HG03520 (cell line): Measurements from ENCODE around the gene SIL1.

Experiments used
- ATAC-seq: cut with Tn5 transposase; IDR thresholded peaks from one replicate; pipeline ENCODE4 v1.9.1; 2021; ENCODE audit warnings: mild to moderate bottlenecking, moderate library complexity; ENCODE audit not compliant: unreplicated experiment

SIL1 gene

DNA sequence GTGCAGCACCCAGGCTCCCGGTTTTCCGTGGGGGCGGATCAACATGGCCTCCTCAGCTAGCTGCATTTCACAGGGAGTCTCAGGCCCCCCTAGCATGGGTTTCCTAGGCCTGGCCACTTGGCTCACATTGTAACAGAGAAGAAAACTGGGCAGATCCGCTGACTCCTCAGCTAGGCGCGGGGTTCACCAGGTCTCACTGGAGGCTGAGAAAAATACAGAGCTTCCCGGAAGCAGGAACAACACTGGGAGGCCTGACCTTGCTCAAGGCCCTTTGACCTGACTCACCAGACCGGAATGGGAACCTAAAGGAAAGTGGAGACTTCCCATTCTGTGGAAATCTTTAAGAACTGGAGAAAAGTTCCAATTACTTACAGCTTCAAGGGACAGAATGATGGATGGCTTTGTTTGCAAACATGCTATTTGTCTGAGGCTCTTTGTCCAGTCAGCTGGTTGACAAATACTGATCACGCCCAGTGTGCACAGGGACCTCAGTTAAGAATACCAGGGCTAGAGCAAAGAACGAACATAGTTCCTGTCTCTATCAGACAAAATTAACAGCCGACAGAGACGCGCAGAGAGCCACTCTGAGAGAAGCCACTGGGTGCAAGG lies 234.3 kb downstream of the SIL1 start:
- ATAC-seq, result no peak

GRCh38 chr5:138962614-138963370 lies 235.4 kb downstream of the SIL1 start:
- no peak for ATAC-seq

DNA sequence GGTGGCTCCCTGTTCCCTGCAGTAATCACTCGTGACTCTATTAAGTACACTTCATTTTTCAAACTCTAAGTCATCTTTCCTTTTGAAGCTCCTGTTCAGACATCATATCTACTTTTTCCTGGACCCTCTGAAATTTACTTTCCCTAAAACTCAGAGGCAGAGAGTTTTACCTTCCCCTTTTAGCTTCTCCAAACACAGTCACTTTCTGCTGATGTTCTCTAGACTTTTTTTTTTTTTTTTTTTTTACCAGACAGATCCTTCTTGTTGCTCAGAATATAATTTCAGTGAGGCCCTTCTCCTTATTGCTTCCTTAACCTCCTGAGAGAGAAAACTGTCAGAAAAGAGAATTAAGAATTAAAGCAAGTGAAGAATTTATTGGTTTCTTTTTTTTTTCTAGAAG lies 236.4 kb downstream of the SIL1 start:
- ATAC-seq, result no peak

- no peak for ATAC-seq
Observed at GRCh38 chr5:138961221-138961620, 236.9 kb downstream of the SIL1 start.

DNA sequence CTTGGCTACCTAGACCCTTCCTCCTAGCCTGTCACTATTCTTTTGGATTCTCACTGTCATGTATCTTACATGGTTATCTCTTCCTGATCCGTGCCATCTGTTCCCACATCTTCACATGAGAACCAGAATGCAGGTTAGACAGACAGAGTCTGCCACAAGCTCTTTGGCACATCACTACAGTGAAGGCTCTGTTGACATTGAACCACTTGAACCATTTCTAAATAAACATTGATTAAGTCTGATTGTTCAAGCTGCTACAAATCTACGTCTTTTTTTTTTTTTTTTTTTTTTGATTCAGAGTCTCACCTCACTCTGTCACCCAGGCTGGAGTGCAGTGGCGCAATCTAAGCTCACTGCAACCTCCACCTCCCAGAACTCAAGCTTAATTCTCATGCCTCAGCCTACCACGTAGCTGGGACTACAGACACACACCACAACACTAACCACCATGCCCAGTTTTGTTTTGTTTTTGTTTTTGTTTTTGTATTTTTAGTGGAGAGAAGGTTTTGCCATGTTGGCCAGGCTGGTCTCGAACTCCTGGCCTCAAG lies 237.9 kb downstream of the SIL1 start:
- ATAC-seq, result no peak

- ATAC-seq, result no peak
Observed at GRCh38 chr5:138956801-138957200, 241.4 kb downstream of the SIL1 start.

- no peak for ATAC-seq
Observed at GRCh38 chr5:138955671-138956295, 242.4 kb downstream of the SIL1 start.

DNA sequence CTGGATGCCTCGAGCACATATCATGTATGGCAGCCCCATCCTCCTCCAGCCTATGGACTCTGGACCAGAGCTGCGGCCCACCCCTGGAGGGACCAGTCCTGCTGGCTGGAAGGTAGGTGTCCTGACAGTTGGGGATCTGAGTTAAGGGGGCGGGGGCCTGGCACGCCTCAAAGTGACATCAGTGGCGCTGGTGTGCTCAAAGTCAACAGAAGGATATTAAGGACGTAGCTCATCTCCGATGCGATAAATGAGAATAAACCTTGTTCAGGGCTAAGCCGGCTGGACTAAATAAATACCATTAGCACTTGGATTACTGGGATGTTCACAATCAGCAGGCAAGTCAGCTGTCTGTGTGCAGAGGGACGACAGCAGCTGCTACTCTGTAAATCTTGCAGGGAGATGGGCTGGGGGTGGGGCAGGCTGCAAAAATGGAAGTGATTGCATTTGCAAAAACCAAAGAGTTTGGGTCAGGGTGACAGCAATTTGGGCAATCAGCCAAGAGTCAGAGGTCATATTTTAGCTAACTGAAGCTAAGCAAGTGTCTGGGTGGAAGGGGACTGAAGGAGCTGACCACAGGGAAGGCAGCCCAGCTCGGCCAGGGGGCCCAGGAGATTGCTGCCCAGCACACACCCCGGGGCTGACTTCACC lies 243.0 kb downstream of the SIL1 start:
- ATAC-seq, result no peak

DNA sequence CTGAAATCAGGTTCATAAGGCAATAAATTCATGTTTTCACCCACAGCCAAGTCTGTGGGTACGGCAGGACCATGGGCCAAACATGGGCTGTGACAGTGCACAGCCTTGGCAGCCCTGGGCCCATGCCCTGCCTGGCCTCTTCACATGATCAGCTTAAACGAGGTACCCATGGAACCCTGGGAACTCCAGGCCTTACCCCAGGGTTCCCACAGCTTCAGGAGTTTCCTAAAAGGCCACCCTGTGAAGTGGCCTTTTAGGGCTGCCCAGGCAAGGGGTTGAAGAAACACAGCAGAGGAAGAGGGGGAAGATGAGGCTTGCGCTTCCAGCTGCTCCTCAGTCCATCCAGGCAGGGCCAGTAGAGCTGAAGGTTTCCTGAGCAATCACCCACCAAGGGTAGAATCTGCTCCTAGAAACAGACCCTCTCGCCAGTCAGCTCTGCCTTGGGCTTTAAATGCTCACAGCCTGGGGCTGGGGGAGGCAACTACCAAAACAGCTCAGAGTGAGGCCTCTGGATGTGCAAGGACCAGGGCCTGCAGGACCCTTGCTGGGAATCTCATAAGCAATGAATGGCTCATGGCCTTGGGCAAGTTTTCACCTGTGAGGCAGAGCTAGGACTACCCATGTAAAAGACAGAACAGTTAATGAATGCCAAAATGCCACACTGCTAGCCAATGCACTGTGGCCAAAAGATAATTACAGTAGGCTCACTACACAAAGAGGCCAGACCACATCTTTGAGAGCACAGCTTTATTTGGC lies 243.7 kb downstream of the SIL1 start:
- no peak for ATAC-seq

GRCh38 chr5:138953387-138954256 lies 244.5 kb downstream of the SIL1 start:
- ATAC-seq, result no peak

GRCh38 chr5:138952962-138953361 lies 245.2 kb downstream of the SIL1 start:
- no peak for ATAC-seq

DNA sequence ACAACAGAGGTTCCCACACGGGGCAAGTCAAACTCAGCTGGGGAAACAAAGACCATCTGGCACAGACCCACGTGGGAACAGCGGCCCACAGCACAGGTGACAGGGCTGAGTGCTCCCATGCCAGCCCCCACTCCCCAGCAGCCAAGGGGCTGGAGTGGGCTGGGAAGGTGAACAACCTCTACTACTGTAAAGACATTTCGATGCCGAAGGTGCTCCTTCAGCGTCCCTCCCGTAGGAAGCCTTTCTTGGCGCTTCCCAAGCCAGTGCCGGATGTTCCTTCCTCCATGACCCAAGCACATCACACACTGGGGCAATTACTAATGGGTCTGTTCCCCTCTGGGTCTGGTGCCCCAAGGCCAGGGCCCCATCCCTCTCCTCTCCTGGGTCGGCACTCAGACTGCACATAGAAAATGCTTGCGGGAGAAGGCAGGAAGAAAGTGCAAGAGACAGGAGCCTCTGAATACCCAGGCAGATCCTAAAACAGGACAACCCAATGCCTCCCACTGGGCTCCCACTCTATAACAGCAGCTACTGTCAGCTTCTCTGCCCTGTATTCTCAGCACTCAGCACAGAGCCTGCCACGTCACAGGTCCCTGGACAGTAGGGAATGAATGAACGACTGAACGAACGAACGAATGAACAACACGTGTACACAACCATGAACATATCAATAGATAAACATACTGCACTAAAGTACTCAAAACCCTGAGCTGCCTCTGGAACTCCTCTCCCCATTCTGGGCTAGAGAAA lies 246.0 kb downstream of the SIL1 start:
- ATAC-seq, result no peak

DNA sequence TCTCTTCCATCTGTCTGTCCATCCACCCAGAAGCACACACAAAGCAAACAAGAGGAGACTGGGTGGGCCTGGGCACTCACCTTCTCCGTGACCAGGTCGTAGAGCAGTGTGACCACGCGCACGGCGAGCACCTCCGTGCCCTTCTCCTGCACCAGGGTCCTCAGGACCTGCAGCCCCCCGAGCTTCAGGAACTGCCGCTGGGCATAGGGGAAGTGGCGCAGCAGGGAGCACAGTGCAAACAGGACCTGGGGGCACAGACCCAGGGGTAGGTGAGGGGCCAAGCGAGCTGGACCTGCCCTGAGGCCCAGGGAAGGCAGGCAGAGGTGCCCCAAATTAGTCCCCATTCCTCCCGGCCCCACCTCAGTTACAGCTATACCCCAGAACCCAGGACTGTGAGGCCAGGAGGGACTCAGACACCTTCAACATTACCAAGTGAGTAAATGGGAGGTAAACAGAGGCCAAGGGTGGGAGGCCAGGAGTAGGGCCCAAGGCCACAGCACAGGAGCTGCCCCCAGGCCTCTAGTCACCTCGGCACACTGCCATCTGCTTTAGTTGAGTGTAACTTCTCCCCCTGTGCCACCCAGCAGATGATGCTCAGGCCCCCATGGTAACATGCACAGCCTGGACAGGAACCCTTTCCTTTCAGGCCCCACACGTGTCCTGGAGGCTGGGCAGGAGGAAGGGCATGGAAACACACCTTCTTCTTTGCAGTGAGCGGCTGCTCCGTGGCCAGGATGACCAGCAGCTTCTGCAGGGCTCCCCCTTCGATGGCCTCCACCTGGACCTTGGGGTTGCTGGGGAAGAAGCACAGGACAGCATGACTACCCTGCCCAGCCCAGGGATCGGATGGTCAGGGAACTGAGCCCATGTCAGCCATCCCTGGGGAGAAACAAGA lies 246.8 kb downstream of the SIL1 start:
- no peak for ATAC-seq

DNA sequence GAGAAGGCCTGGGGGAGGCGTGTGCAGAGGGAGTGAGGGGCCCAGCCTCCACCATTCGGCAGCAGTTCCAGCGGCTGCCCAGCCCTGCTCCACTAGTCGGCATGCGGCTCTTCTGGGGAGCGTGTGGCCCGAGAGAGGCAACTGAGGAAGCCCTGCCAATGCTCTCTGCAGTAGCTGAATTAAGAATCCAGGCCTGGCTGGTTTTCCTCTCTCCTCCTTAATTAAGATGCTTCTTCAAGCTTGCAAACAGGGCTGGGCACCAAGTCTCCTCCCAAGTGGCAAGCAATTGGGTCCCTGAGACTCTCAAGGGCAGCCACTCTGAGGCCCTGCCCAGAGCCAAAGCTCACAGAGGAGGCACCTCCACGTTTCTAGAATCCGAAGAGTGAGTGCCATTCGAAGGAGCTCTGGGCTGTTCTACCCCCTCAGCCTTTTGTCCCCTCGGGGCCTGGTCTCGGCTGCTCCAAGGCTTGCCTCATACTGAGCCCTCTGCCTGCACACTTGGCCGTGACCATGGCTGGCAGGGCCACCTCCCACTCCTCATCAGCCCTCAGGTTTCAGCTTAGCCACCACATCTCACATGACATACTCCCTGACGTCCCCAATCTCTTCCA lies 247.6 kb downstream of the SIL1 start:
- ATAC-seq, result no peak

GRCh38 chr5:138949988-138950387 lies 248.2 kb downstream of the SIL1 start:
- ATAC-seq, result no peak

- no peak for ATAC-seq
Observed at GRCh38 chr5:138949223-138949574, 249.0 kb downstream of the SIL1 start.

DNA sequence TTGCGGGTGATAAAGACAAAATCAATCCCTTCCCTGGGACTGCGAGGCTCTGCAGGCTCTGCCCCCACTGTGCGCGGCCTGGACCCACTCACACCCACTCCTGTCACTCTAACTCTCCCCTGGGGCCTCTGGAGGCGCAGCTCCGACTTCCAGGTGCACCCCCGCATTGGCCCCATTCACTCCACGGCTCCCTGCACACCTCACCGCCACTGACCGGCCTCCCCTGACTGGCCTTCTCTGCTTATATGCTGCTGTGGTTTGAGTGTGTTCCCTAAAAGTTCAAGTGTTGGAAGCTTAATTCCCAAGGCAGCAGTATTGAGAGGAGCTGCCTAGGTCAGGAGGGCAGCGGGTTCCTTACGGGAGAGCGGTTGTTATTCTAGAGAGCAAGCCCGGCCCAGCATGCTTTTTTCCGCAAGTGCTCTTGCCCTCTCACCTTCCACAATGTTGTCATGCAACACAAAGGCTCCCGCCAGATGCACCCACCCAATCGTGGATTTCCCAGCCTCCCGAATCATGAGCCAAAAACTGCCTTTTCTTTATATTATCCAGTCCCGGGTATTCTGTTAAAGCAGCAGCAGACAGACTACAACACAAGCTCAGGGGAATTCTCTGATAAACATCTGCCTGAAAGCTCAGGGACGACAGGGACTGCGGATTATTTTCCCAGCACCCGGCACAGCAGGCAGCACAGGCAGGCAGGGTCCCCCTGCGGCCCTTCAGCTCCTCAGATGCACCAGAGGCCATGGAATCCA lies 249.5 kb downstream of the SIL1 start:
- ATAC-seq, result no peak
